ENCODE results near the gene APOBEC2.

APOBEC2 gene

DNA sequence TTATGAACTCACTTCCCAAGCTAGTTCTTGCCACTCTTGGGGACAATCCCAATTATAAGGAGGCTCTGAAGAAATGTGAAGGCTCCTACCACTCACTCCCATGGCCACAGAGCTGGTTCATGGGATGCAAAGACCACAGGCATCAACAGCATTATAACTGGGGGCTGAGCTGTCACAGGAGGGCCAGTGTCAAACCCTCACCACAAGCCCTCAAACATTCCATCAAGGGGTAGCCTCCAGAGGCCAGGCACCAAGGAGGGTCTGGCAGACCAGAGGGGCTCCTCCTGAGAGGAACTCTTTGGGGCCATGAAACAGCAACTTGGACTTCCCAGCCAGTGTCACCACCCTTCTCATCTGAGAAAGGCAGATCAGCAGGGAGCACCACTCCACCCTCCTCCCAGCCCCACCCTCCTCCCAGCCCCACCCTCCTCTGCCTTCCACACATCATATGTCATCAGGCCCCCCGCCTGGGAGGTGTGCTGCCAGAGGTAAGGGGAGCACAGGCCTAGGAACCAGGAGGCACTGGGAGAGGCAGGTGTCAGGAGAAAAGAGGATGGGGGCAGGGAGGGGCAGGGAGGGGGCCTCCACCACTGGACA, 12.0 kb upstream of the APOBEC2 start:
- ATAC-seq: no peak
- TF ChIP-seq ISL1 (CRISPR knock-in tag; IDR thresholded peaks at IDR 0.05): no peak
- no peak for TF ChIP-seq OSR1 (CRISPR knock-in tag; IDR thresholded peaks at IDR 0.05)
- TF ChIP-seq ZFP30 (CRISPR knock-in tag; IDR thresholded peaks at IDR 0.05): no peak
- TF ChIP-seq, protein P1, sequence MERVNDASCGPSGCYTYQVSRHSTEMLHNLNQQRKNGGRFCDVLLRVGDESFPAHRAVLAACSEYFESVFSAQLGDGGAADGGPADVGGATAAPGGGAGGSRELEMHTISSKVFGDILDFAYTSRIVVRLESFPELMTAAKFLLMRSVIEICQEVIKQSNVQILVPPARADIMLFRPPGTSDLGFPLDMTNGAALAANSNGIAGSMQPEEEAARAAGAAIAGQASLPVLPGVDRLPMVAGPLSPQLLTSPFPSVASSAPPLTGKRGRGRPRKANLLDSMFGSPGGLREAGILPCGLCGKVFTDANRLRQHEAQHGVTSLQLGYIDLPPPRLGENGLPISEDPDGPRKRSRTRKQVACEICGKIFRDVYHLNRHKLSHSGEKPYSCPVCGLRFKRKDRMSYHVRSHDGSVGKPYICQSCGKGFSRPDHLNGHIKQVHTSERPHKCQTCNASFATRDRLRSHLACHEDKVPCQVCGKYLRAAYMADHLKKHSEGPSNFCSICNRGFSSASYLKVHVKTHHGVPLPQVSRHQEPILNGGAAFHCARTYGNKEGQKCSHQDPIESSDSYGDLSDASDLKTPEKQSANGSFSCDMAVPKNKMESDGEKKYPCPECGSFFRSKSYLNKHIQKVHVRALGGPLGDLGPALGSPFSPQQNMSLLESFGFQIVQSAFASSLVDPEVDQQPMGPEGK (CRISPR knock-in tag; IDR thresholded peaks at IDR 0.05; ENCODE audit: borderline replicate concordance): no peak
- no peak for TF ChIP-seq ARNTL (CRISPR knock-in tag; IDR thresholded peaks at IDR 0.05; ENCODE audit: borderline replicate concordance, low read depth)
- TF ChIP-seq, protein P2, sequence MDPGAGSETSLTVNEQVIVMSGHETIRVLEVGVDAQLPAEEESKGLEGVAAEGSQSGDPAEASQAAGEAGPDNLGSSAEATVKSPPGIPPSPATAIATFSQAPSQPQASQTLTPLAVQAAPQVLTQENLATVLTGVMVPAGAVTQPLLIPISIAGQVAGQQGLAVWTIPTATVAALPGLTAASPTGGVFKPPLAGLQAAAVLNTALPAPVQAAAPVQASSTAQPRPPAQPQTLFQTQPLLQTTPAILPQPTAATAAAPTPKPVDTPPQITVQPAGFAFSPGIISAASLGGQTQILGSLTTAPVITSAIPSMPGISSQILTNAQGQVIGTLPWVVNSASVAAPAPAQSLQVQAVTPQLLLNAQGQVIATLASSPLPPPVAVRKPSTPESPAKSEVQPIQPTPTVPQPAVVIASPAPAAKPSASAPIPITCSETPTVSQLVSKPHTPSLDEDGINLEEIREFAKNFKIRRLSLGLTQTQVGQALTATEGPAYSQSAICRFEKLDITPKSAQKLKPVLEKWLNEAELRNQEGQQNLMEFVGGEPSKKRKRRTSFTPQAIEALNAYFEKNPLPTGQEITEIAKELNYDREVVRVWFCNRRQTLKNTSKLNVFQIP (CRISPR knock-in tag; IDR thresholded peaks at IDR 0.05; ENCODE audit: borderline replicate concordance, low read depth): no peak
- TF ChIP-seq, protein P3, sequence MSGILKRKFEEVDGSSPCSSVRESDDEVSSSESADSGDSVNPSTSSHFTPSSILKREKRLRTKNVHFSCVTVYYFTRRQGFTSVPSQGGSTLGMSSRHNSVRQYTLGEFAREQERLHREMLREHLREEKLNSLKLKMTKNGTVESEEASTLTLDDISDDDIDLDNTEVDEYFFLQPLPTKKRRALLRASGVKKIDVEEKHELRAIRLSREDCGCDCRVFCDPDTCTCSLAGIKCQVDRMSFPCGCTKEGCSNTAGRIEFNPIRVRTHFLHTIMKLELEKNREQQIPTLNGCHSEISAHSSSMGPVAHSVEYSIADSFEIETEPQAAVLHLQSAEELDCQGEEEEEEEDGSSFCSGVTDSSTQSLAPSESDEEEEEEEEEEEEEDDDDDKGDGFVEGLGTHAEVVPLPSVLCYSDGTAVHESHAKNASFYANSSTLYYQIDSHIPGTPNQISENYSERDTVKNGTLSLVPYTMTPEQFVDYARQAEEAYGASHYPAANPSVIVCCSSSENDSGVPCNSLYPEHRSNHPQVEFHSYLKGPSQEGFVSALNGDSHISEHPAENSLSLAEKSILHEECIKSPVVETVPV (CRISPR knock-in tag; IDR thresholded peaks at IDR 0.05): no peak
- no peak for TF ChIP-seq GLIS3 (CRISPR knock-in tag; IDR thresholded peaks at IDR 0.05)
- no peak for TF ChIP-seq PPARA (CRISPR knock-in tag; IDR thresholded peaks at IDR 0.05; ENCODE audit: borderline replicate concordance)
- no peak for TF ChIP-seq TOX (CRISPR knock-in tag; IDR thresholded peaks at IDR 0.05; ENCODE audit: borderline replicate concordance)
- TF ChIP-seq, protein P4, sequence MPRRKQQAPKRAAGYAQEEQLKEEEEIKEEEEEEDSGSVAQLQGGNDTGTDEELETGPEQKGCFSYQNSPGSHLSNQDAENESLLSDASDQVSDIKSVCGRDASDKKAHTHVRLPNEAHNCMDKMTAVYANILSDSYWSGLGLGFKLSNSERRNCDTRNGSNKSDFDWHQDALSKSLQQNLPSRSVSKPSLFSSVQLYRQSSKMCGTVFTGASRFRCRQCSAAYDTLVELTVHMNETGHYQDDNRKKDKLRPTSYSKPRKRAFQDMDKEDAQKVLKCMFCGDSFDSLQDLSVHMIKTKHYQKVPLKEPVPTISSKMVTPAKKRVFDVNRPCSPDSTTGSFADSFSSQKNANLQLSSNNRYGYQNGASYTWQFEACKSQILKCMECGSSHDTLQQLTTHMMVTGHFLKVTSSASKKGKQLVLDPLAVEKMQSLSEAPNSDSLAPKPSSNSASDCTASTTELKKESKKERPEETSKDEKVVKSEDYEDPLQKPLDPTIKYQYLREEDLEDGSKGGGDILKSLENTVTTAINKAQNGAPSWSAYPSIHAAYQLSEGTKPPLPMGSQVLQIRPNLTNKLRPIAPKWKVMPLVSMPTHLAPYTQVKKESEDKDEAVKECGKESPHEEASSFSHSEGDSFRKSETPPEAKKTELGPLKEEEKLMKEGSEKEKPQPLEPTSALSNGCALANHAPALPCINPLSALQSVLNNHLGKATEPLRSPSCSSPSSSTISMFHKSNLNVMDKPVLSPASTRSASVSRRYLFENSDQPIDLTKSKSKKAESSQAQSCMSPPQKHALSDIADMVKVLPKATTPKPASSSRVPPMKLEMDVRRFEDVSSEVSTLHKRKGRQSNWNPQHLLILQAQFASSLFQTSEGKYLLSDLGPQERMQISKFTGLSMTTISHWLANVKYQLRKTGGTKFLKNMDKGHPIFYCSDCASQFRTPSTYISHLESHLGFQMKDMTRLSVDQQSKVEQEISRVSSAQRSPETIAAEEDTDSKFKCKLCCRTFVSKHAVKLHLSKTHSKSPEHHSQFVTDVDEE (CRISPR knock-in tag; IDR thresholded peaks at IDR 0.05): no peak
- no peak for TF ChIP-seq CSDC2 (CRISPR knock-in tag; IDR thresholded peaks at IDR 0.05)
- no peak for TF ChIP-seq ZNF565 (CRISPR knock-in tag; conservative IDR thresholded peaks at IDR 0.05; ENCODE audit: low read depth)
- no peak for TF ChIP-seq RARB (CRISPR knock-in tag; IDR thresholded peaks at IDR 0.05)

DNA sequence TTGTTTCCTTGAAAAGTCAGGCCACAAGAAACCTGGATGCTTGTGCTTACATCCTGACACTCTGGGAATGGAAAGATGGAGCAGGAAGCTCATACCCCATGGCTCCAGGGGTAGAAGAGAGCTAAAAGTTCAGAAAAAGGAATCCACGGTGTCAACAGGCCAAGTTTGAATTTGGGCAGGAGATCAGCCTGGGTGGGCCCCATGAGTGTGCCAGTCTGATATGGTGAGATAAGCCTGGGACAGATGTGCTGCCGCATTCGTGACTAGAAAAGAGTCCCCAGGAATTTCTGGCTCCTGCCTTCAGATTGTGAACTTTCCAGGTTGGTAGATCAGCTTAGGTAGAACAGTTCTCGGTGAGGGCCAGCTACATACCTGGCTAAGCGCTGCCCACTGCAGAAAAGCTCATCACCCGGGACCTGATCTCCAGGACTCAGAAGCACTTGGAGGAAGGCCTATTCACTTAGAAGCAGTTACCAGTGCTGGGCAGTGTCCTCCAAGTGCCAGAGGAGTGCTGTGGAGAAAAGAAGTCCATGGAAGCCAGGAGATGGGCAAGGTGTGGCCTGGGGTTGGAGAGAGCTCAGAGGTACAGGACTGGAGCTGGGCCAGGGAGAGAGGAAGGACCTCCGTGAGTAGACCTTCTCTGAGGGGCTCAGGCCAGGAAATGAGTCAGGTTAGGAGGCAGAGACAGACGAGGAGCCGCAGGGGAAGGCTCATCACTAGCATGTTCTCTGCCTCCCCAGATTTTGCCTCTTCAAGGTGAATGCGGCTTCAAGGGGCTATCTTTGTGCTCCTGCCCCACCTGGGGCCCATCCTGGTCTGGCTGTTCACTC, 10.6 kb upstream of the APOBEC2 start, which contains the start of gene TSPO2:
TSPO2 (plus strand) TSS at position 242 of the 830 bp plus-strand sequence; CDS start at position 761, 519 bp downstream.
- no peak for ATAC-seq
- TF ChIP-seq ZNF565 (CRISPR knock-in tag; conservative IDR thresholded peaks at IDR 0.05; ENCODE audit: low read depth) (no peak), CSDC2 (CRISPR knock-in tag; IDR thresholded peaks at IDR 0.05) (no peak), ZFP3 (CRISPR knock-in tag; IDR thresholded peaks at IDR 0.05) (no peak), ZNF8 (CRISPR knock-in tag; IDR thresholded peaks at IDR 0.05) (no peak), ISL1 (CRISPR knock-in tag; IDR thresholded peaks at IDR 0.05) (no peak), ARNTL (CRISPR knock-in tag; IDR thresholded peaks at IDR 0.05; ENCODE audit: borderline replicate concordance, low read depth) (no peak), RARB (CRISPR knock-in tag; IDR thresholded peaks at IDR 0.05) (no peak), ESRRG (CRISPR knock-in tag; IDR thresholded peaks at IDR 0.05) (no peak), ZFP30 (CRISPR knock-in tag; IDR thresholded peaks at IDR 0.05) (no peak), PPARA (CRISPR knock-in tag; IDR thresholded peaks at IDR 0.05; ENCODE audit: borderline replicate concordance) (no peak), BACH2 (CRISPR knock-in tag; IDR thresholded peaks at IDR 0.05; ENCODE audit: borderline replicate concordance) (no peak), GLIS3 (CRISPR knock-in tag; IDR thresholded peaks at IDR 0.05) (no peak), TOX (CRISPR knock-in tag; IDR thresholded peaks at IDR 0.05; ENCODE audit: borderline replicate concordance) (no peak), ZNF70 (CRISPR knock-in tag; IDR thresholded peaks at IDR 0.05) (no peak)
- TF ChIP-seq, protein P3 (CRISPR knock-in tag; IDR thresholded peaks at IDR 0.05): no peak
- TF ChIP-seq, protein P1 (CRISPR knock-in tag; IDR thresholded peaks at IDR 0.05; ENCODE audit: borderline replicate concordance): no peak
- TF ChIP-seq, protein P5, sequence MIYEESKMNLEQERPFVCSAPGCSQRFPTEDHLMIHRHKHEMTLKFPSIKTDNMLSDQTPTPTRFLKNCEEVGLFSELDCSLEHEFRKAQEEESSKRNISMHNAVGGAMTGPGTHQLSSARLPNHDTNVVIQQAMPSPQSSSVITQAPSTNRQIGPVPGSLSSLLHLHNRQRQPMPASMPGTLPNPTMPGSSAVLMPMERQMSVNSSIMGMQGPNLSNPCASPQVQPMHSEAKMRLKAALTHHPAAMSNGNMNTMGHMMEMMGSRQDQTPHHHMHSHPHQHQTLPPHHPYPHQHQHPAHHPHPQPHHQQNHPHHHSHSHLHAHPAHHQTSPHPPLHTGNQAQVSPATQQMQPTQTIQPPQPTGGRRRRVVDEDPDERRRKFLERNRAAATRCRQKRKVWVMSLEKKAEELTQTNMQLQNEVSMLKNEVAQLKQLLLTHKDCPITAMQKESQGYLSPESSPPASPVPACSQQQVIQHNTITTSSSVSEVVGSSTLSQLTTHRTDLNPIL (CRISPR knock-in tag; IDR thresholded peaks at IDR 0.05; ENCODE audit: low read depth): no peak
